GM12878 (cell line): ENCODE data around the gene CHL1. TPM values are rescaled to one million over a fixed set of nuclear protein-coding genes. Genes with fewer than 3 reads are reported as not detected.

Source experiments
- ASH2L ChIP-seq: fragments of 300-600, 200-600 bp; sonication (generic); IDR thresholded peaks from 2 replicates; pipeline ENCODE4 v1.6.1; 2017; ENCODE audit warnings: low read depth, mild to moderate bottlenecking, borderline replicate concordance
- CBX3 ChIP-seq: fragments of 200-600 bp; sonication (generic); IDR thresholded peaks from 2 replicates; pipeline ENCODE4 v1.6.1; 2016; ENCODE audit warnings: low read depth, borderline replicate concordance
- EP300 ChIP-seq, 2 experiments: fragments of 150-350 bp in 1 of 2; IDR thresholded peaks; 2 replicates each; pipeline ENCODE4 v1.6.1; 2011 to 2012; ENCODE audit warnings: low read depth in 2 of 2, low read length in 2 of 2, borderline replicate concordance in 1 of 2, improper control_type of control experiment in 1 of 2, inconsistent platforms in 1 of 2; ENCODE audit not compliant: control insufficient read depth in 1 of 2
- FOS ChIP-seq: IDR thresholded peaks from 3 replicates; pipeline ENCODE4 v1.6.1; 2011; ENCODE audit warnings: borderline replicate concordance; ENCODE audit not compliant: insufficient read length; ENCODE audit errors: extremely low read depth
- NFYA ChIP-seq: IDR thresholded peaks from 2 replicates; pipeline ENCODE4 v1.6.1; 2011; ENCODE audit warnings: low read depth, mild to moderate bottlenecking, low read length, improper control_type of control experiment, borderline replicate concordance
- RAD21 ChIP-seq: IDR thresholded peaks from 2 replicates; pipeline ENCODE4 v1.6.1; 2011; ENCODE audit warnings: mild to moderate bottlenecking, low read depth, low read length, moderate library complexity; ENCODE audit not compliant: insufficient read depth
- TCF3 ChIP-seq: IDR thresholded peaks from 2 replicates; pipeline ENCODE4 v1.6.1; 2012; ENCODE audit warnings: low read depth, mild to moderate bottlenecking, low read length, borderline replicate concordance; ENCODE audit not compliant: insufficient read depth
- WRNIP1 ChIP-seq: IDR thresholded peaks from 2 replicates; pipeline ENCODE4 v1.6.1; 2011; ENCODE audit warnings: low read depth, low read length, improper control_type of control experiment, borderline replicate concordance
- YBX1 ChIP-seq: fragments of 450-650 bp; IDR thresholded peaks from 2 replicates; pipeline ENCODE4 v1.6.1; 2016; ENCODE audit warnings: antibody characterized with exemption
- polyA plus RNA-seq, 11 experiments: library from polyadenylated mRNA; depleted of rRNA in 4 of 11; unstranded in 6 of 11; stranded (reverse) in 5 of 11; fragments of >200 nt; fragmentation: Nextera tagmentation in 4 of 11; fragmentation: Illumina TruSeq in 1 of 11; extraction: Ambion mirVana in 4 of 11; extraction: Trizol in 1 of 11; gene quantifications; 1 replicate in 1 of 11; 2 replicates in 10 of 11; pipeline versions ENCODE4 v1.2.1 to v1.2.3, GENCODE V29; 2011 to 2016; ENCODE audit warnings: inconsistent platforms in 2 of 11, missing spikeins in 2 of 11, low read depth in 1 of 11
- total RNA-seq, 4 experiments: library from RNA; depleted of rRNA in 3 of 4; stranded (reverse); fragments of >200 nt in 3 of 4; fragmentation: Illumina TruSeq in 1 of 4; extraction: Trizol in 1 of 4; gene quantifications; 2 replicates each; pipeline versions ENCODE4 v1.2.1 to v1.2.3, GENCODE V29; 2013 to 2021
- TF ChIP-seq, protein P1 (sequence below): fragments of 150-350 bp; IDR thresholded peaks from 2 replicates; pipeline ENCODE4 v1.6.1; 2016; ENCODE audit warnings: low read depth, low read length
- TF ChIP-seq, protein P2 (sequence below): fragments of 450-650 bp; formaldehyde crosslinking; IDR thresholded peaks from 2 replicates; pipeline ENCODE4 v1.4.0; 2022; ENCODE audit warnings: mild to moderate bottlenecking, moderate library complexity
- TF ChIP-seq, protein P3 (sequence below): IDR thresholded peaks from 2 replicates; pipeline ENCODE4 v1.6.1; 2012; ENCODE audit warnings: mild to moderate bottlenecking, low read depth, low read length

Gene CHL1
- total and polyA plus RNA-seq, 10 of the 15 experiments (the other 5 are each of a cell fraction or from before 2014, with no cell fraction given): 0.71 to 30.4 (median 1.8) TPM

DNA sequence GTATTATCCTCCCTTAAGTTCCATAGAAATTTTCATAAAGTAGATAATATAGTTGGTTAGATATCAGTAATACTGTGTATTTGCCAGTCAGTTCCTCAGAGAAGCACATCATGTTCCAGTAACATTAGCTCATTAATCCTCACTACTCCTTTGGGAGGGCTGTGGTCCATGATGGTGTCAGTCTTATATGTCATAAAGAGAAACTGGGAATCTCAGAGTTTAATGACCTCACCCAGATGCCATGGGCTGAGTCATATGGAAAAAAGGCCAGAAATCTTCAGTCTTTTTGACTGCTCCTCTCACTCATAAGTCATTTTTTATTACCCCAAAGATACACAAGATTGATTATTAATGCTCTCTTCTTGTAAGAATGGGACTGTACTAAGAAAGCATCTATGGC lies 188.6 kb downstream of the CHL1 start (continued):
- TF ChIP-seq, protein P1, sequence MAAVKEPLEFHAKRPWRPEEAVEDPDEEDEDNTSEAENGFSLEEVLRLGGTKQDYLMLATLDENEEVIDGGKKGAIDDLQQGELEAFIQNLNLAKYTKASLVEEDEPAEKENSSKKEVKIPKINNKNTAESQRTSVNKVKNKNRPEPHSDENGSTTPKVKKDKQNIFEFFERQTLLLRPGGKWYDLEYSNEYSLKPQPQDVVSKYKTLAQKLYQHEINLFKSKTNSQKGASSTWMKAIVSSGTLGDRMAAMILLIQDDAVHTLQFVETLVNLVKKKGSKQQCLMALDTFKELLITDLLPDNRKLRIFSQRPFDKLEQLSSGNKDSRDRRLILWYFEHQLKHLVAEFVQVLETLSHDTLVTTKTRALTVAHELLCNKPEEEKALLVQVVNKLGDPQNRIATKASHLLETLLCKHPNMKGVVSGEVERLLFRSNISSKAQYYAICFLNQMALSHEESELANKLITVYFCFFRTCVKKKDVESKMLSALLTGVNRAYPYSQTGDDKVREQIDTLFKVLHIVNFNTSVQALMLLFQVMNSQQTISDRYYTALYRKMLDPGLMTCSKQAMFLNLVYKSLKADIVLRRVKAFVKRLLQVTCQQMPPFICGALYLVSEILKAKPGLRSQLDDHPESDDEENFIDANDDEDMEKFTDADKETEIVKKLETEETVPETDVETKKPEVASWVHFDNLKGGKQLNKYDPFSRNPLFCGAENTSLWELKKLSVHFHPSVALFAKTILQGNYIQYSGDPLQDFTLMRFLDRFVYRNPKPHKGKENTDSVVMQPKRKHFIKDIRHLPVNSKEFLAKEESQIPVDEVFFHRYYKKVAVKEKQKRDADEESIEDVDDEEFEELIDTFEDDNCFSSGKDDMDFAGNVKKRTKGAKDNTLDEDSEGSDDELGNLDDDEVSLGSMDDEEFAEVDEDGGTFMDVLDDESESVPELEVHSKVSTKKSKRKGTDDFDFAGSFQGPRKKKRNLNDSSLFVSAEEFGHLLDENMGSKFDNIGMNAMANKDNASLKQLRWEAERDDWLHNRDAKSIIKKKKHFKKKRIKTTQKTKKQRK: no peak
- TF ChIP-seq WRNIP1 (no peak), TCF3 (no peak), EP300 (IDR thresholded peaks at IDR 0.05; ENCODE audit: borderline replicate concordance in 1 of 2, control insufficient read depth in 1 of 2, low read depth in 2 of 2, low read length in 2 of 2) (no peak), FOS (no peak), NFYA (no peak), CBX3 (no peak), YBX1 (no peak), RAD21 (no peak), ASH2L (no peak)
- TF ChIP-seq, protein P2, sequence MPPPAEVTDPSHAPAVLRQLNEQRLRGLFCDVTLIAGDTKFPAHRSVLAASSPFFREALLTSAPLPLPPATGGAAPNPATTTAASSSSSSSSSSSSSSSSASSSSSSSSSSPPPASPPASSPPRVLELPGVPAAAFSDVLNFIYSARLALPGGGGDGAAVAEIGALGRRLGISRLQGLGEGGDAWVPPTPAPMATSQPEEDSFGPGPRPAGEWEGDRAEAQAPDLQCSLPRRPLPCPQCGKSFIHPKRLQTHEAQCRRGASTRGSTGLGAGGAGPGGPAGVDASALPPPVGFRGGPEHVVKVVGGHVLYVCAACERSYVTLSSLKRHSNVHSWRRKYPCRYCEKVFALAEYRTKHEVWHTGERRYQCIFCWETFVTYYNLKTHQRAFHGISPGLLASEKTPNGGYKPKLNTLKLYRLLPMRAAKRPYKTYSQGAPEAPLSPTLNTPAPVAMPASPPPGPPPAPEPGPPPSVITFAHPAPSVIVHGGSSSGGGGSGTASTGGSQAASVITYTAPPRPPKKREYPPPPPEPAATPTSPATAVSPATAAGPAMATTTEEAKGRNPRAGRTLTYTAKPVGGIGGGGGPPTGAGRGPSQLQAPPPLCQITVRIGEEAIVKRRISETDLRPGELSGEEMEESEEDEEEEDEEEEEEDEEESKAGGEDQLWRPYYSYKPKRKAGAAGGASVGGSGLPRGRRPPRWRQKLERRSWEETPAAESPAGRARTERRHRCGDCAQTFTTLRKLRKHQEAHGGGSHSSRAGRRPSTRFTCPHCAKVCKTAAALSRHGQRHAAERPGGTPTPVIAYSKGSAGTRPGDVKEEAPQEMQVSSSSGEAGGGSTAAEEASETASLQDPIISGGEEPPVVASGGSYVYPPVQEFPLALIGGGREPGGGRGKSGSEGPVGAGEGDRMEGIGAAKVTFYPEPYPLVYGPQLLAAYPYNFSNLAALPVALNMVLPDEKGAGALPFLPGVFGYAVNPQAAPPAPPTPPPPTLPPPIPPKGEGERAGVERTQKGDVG (CRISPR knock-in tag): no peak
- TF ChIP-seq, protein P3, sequence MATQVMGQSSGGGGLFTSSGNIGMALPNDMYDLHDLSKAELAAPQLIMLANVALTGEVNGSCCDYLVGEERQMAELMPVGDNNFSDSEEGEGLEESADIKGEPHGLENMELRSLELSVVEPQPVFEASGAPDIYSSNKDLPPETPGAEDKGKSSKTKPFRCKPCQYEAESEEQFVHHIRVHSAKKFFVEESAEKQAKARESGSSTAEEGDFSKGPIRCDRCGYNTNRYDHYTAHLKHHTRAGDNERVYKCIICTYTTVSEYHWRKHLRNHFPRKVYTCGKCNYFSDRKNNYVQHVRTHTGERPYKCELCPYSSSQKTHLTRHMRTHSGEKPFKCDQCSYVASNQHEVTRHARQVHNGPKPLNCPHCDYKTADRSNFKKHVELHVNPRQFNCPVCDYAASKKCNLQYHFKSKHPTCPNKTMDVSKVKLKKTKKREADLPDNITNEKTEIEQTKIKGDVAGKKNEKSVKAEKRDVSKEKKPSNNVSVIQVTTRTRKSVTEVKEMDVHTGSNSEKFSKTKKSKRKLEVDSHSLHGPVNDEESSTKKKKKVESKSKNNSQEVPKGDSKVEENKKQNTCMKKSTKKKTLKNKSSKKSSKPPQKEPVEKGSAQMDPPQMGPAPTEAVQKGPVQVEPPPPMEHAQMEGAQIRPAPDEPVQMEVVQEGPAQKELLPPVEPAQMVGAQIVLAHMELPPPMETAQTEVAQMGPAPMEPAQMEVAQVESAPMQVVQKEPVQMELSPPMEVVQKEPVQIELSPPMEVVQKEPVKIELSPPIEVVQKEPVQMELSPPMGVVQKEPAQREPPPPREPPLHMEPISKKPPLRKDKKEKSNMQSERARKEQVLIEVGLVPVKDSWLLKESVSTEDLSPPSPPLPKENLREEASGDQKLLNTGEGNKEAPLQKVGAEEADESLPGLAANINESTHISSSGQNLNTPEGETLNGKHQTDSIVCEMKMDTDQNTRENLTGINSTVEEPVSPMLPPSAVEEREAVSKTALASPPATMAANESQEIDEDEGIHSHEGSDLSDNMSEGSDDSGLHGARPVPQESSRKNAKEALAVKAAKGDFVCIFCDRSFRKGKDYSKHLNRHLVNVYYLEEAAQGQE: no peak
